Ishikawa (cell line): ENCODE results near the gene SLC6A15.

Experiments
- CEBPB ChIP-seq: IDR thresholded peaks from 2 replicates; pipeline ENCODE4 v1.6.1; 2012
- CREB1 ChIP-seq: IDR thresholded peaks from 2 replicates; pipeline ENCODE4 v1.6.1; 2012; ENCODE audit warnings: low read depth
- EGR1 ChIP-seq: IDR thresholded peaks from 2 replicates; pipeline ENCODE4 v1.6.1; 2012
- EP300 ChIP-seq: IDR thresholded peaks from 2 replicates; pipeline ENCODE4 v1.6.1; 2012; ENCODE audit warnings: borderline replicate concordance
- FOXM1 ChIP-seq: IDR thresholded peaks from 2 replicates; pipeline ENCODE4 v1.6.1; 2012; ENCODE audit warnings: low read depth, borderline replicate concordance
- NFIC ChIP-seq: IDR thresholded peaks from 2 replicates; pipeline ENCODE4 v1.6.1; 2012
- RAD21 ChIP-seq: IDR thresholded peaks from 2 replicates; pipeline ENCODE4 v1.6.1; 2012; ENCODE audit warnings: low read depth
- REST ChIP-seq: IDR thresholded peaks from 2 replicates; pipeline ENCODE4 v1.6.1; 2012; ENCODE audit warnings: low read depth, mild to moderate bottlenecking
- TAF1 ChIP-seq: IDR thresholded peaks from 2 replicates; pipeline ENCODE4 v1.6.1; 2012; ENCODE audit warnings: low read depth, mild to moderate bottlenecking
- TCF12 ChIP-seq: IDR thresholded peaks from 2 replicates; pipeline ENCODE4 v1.6.1; 2012; ENCODE audit warnings: low read depth
- TEAD4 ChIP-seq: IDR thresholded peaks from 2 replicates; pipeline ENCODE4 v1.6.1; 2012
- USF1 ChIP-seq: IDR thresholded peaks from 2 replicates; pipeline ENCODE4 v1.6.1; 2012
- YY1 ChIP-seq: IDR thresholded peaks from 2 replicates; pipeline ENCODE4 v1.6.1; 2012; ENCODE audit warnings: low read depth
- ZBTB7A ChIP-seq: IDR thresholded peaks from 2 replicates; pipeline ENCODE4 v1.6.1; 2012; ENCODE audit warnings: low read depth
- TF ChIP-seq, protein P1 (sequence below): IDR thresholded peaks from 2 replicates; pipeline ENCODE4 v1.6.1; 2012

SLC6A15 gene

GRCh38 chr12:84813780-84814663 is 98.6 kb downstream of the SLC6A15 start:
- TF ChIP-seq USF1 (no peak), REST (no peak), FOXM1 (no peak), ZBTB7A (no peak), EGR1 (no peak), CREB1 (no peak), TCF12 (no peak), TAF1 (no peak), YY1 (no peak), CEBPB (no peak), EP300 (no peak), NFIC (no peak), TEAD4 (no peak), RAD21 (no peak)
- TF ChIP-seq, protein P1, sequence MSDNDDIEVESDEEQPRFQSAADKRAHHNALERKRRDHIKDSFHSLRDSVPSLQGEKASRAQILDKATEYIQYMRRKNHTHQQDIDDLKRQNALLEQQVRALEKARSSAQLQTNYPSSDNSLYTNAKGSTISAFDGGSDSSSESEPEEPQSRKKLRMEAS: no peak

DNA sequence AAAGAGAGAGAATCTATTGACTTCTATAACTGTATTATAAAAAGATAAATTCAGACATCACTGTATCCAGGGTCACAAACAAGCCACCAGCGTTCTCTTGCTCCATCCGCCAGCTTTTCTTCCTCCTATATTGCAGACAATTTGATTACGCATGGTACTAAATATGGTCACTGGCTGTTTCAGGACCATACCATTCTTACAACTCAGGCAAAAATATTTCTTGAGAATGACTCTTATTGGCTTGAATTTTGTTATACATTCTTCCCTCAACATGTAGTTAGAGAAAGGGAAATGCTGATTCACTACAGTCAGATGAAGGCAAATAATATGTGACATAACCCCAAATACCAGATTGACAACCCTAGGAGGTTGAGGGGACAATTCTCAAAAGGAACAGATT is 101.3 kb downstream of the SLC6A15 start:
- TF ChIP-seq RAD21: no peak
- no peak for TF ChIP-seq YY1
- TF ChIP-seq FOXM1: no peak
- no peak for TF ChIP-seq CEBPB
- no peak for TF ChIP-seq TEAD4
- TF ChIP-seq TCF12: no peak
- TF ChIP-seq USF1: no peak
- no peak for TF ChIP-seq TAF1
- no peak for TF ChIP-seq EP300
- no peak for TF ChIP-seq ZBTB7A
- TF ChIP-seq REST: no peak
- no peak for TF ChIP-seq NFIC
- no peak for TF ChIP-seq EGR1
- TF ChIP-seq, protein P1: no peak
- no peak for TF ChIP-seq CREB1

- TF ChIP-seq NFIC (no peak), CREB1 (no peak), FOXM1 (no peak), YY1 (no peak), TCF12 (no peak)
Measured at GRCh38 chr12:84810611-84811010, 102.0 kb downstream of the SLC6A15 start.
